Measurements from ENCODE around the gene ORMDL3. TPM values are rescaled to one million over a fixed set of nuclear protein-coding genes. Genes with fewer than 3 reads are reported as not detected.
"Not testable (repeated sequence)": the region's sequence is repeated elsewhere in the genome, so short reads cannot be mapped to it uniquely, and the experiment has no call there.

Gene ORMDL3
- total RNA-seq, 1 donor from 2014 or later: 65.8 TPM

- H3K4me1 Mint-ChIP-seq: peaks cover 22% of the 10 kb centered on the region
- no peaks in the 10 kb centered on the region for H3K27me3 Mint-ChIP-seq
- H3K36me3 Mint-ChIP-seq (ENCODE audit: low read depth): no peaks in the 10 kb centered on the region
- intact Hi-C loops (cut with micrococcal nuclease): no loop called here
- H3K27ac Mint-ChIP-seq: no peak overlapping the region
- H3K4me3 Mint-ChIP-seq: no peak overlapping the region
- DNase-seq: no peak
- H3K9me3 Mint-ChIP-seq: no peaks in the 10 kb centered on the region
Observed at GRCh38 chr17:39960524-39961041, 33.2 kb upstream of the ORMDL3 start.

DNA sequence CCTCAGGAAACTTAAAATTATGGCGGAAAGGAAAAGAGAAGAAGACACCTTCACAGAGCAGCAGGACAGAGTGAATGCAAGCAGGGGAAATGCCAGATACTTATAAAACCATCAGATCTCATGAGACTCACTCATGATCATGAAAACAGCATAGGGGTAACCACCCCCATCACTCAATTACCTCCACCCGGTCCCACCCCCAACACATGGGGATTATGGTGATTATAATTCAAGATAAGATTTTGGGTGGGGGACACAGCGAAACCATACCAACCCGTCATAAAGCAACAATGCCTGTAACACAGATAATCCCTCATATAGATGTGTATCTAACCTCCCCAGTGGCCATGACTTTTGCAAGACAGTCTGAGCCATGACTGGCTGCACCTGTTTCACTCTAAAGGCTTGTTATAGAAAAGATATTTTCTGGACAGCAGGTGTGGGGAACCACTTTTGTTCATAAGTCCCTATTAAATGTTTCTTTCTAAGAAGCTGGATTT, 28.4 kb upstream of the ORMDL3 start:
- Mint-ChIP-seq H3K36me3 (ENCODE audit: low read depth) (no peaks in the 10 kb centered on the region), H3K27me3 (peaks cover 2% of the 10 kb centered on the region), H3K4me1 (peaks cover 23% of the 10 kb centered on the region), H3K4me3 (no peak overlapping the region), H3K9me3 (no peaks in the 10 kb centered on the region), H3K27ac (no peak overlapping the region)
- no peak for DNase-seq
- intact Hi-C loops (cut with micrococcal nuclease): no loop called here

GRCh38 chr17:39954876-39955275, 27.5 kb upstream of the ORMDL3 start:
- H3K36me3 Mint-ChIP-seq (ENCODE audit: low read depth): no peaks in the 10 kb centered on the region

DNA sequence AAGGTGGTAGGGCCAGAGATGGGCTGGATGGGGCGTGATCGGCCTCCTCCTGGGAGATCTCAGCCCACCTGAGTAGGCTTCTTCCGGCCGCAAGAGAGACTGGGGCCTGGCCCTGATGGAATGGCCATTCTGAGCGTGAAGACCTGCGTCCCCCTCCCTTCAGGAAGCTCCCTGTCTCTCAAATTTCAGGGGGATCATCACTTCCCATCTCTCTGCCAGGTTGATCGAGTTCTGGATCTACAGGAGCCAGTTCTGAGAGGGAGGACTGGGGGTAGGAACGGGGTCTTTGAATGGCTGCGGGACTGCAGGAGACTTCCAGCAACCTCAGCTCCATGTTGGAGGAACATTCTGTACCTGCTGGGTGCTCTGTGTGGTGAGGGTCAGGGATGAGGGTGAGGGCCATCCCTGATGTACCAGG, 26.1 kb upstream of the ORMDL3 start:
- peak overlapping the region; percentile 86 for H3K4me3 Mint-ChIP-seq

More at GRCh38 chr17:39954876-39955275, 27.5 kb upstream of the ORMDL3 start:
- Mint-ChIP-seq H3K27ac (no peak overlapping the region), H3K4me1 (peaks cover 27% of the 10 kb centered on the region), H3K27me3 (peaks cover 2% of the 10 kb centered on the region), H3K4me3 (no peak overlapping the region), H3K9me3 (no peaks in the 10 kb centered on the region)
- DNase-seq: no peak
- intact Hi-C loops (cut with micrococcal nuclease): no loop called here

DNA sequence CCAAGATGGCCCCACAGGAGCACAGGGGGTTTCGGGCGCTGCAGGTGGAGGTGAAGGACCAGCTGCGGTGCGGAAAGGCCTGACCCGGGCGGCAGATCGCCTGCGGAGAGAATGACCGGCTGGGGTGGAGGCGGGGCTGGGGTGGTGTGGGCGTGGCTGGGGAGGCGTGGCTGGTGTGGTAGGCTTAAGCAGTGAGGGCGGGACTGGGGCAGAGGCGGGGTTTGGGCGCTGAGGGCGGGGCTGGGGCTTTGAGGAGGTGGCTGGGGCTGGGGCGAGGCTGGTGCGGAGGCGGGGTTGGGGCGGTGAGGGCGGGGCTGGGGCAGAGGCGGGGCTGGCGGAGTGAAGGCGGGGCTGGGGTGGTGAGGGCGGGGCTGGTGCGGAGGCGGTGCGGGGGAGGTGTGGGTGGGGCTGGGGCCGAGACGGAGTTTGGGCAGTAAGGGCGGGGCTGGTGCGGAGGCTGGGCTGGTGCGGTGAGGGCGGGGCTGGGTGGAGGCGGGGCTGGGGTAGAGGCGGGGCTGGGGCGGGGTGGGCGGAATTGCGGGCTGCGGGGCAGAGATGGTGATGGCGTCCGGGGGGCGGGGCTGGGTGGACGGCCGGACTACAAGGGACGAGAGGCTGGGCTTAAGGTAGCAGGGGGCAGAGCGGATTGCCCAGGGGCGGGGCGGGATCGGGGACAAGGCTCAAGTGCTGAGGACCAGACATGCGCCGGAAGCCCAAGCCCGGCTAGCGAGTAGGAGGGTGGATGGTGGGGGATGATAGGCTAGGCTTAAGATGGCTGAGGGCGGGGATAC, 25.5 kb upstream of the ORMDL3 start:
- H3K4me1 Mint-ChIP-seq: peaks cover 31% of the 10 kb centered on the region
- intact Hi-C loops (cut with micrococcal nuclease): loop anchor here (1.0 kb wide), 1 partner anchor 27 kb away; the partner anchor contains the start of gene PSMD3
- peak overlapping the region; percentile 87 for H3K27ac Mint-ChIP-seq
- DNase-seq: peak; percentile 94
- H3K4me3 Mint-ChIP-seq: peak overlapping the region; percentile 86
- no peaks in the 10 kb centered on the region for H3K36me3 Mint-ChIP-seq (ENCODE audit: low read depth)
- peaks cover 2% of the 10 kb centered on the region for H3K27me3 Mint-ChIP-seq
- H3K9me3 Mint-ChIP-seq: no peaks in the 10 kb centered on the region

More for the DNA sequence above, 26.1 kb upstream of the ORMDL3 start:
- intact Hi-C loops (cut with micrococcal nuclease): loop anchor here (1.0 kb wide), 1 partner anchor 27 kb away; the partner anchor contains the start of gene PSMD3
- Mint-ChIP-seq H3K4me1 (peaks cover 27% of the 10 kb centered on the region), H3K27me3 (peaks cover 2% of the 10 kb centered on the region), H3K36me3 (ENCODE audit: low read depth) (no peaks in the 10 kb centered on the region), H3K9me3 (no peaks in the 10 kb centered on the region), H3K27ac (peak overlapping the region; percentile 87)
- DNase-seq: no peak

GRCh38 chr17:39951924-39952679, 24.7 kb upstream of the ORMDL3 start:
- intact Hi-C loops (cut with micrococcal nuclease): no loop called here
- Mint-ChIP-seq H3K4me3 (peak overlapping the region; percentile 61), H3K9me3 (no peaks in the 10 kb centered on the region), H3K27ac (peak overlapping the region; percentile 34), H3K27me3 (peaks cover 2% of the 10 kb centered on the region), H3K4me1 (peaks cover 36% of the 10 kb centered on the region), H3K36me3 (ENCODE audit: low read depth) (no peaks in the 10 kb centered on the region)
- DNase-seq: no peak

- H3K9me3 Mint-ChIP-seq: no peaks in the 10 kb centered on the region
- no peak overlapping the region for H3K4me3 Mint-ChIP-seq
- intact Hi-C loops (cut with micrococcal nuclease): no loop called here
- no peaks in the 10 kb centered on the region for H3K36me3 Mint-ChIP-seq (ENCODE audit: low read depth)
- no peak overlapping the region for H3K27ac Mint-ChIP-seq
- peaks cover 36% of the 10 kb centered on the region for H3K4me1 Mint-ChIP-seq
- peaks cover 2% of the 10 kb centered on the region for H3K27me3 Mint-ChIP-seq
- DNase-seq: no peak
Observed at GRCh38 chr17:39950871-39951348, 23.5 kb upstream of the ORMDL3 start.

GRCh38 chr17:39949028-39949427, 21.6 kb upstream of the ORMDL3 start:
- intact Hi-C loops (cut with micrococcal nuclease): no loop called here
- Mint-ChIP-seq H3K9me3 (no peaks in the 10 kb centered on the region), H3K4me3 (no peak overlapping the region), H3K36me3 (ENCODE audit: low read depth) (no peaks in the 10 kb centered on the region), H3K27me3 (peaks cover 2% of the 10 kb centered on the region), H3K27ac (no peak overlapping the region), H3K4me1 (peaks cover 36% of the 10 kb centered on the region)
- DNase-seq: no peak

- intact Hi-C loops (cut with micrococcal nuclease); H3K9me3 Mint-ChIP-seq; H3K4me3 Mint-ChIP-seq; H3K27me3 Mint-ChIP-seq; H3K27ac Mint-ChIP-seq; H3K36me3 Mint-ChIP-seq (ENCODE audit: low read depth): not testable (repeated sequence)
- peak; percentile 74 for DNase-seq
- H3K4me1 Mint-ChIP-seq: peaks cover 33% of the 10 kb centered on the region
Observed at GRCh38 chr17:39948489-39948828, 21.1 kb upstream of the ORMDL3 start.

GRCh38 chr17:39946551-39947330, 19.3 kb upstream of the ORMDL3 start:
- Mint-ChIP-seq H3K36me3 (ENCODE audit: low read depth) (no peaks in the 10 kb centered on the region), H3K4me3 (no peak overlapping the region), H3K27me3 (no peaks in the 10 kb centered on the region), H3K4me1 (peaks cover 23% of the 10 kb centered on the region), H3K9me3 (no peaks in the 10 kb centered on the region), H3K27ac (no peak overlapping the region)
- intact Hi-C loops (cut with micrococcal nuclease): no loop called here
- DNase-seq: no peak

DNA sequence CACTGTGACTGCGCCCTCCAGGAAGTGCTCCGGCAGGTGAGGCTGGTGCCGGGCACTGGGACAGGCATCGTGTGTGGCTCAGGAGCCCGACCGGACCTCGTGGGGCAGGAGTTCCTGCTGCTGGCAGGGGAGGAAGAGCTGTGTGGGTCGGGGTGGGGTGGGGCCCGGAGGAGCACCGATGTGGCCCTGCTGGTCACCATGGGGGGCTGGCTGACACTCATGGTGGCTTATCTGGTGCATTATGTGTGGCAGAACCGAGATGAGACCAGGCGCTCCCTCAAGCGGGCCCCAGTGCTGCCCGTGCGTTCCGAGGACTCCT, 17.0 kb upstream of the ORMDL3 start:
- no peak overlapping the region for H3K4me3 Mint-ChIP-seq
- intact Hi-C loops (cut with micrococcal nuclease): no loop called here
- H3K36me3 Mint-ChIP-seq (ENCODE audit: low read depth): no peaks in the 10 kb centered on the region
- H3K27ac Mint-ChIP-seq: no peak overlapping the region
- no peak for DNase-seq
- no peaks in the 10 kb centered on the region for H3K27me3 Mint-ChIP-seq
- peaks cover 26% of the 10 kb centered on the region for H3K4me1 Mint-ChIP-seq
- H3K9me3 Mint-ChIP-seq: no peaks in the 10 kb centered on the region

- Mint-ChIP-seq H3K4me1 (peaks cover 28% of the 10 kb centered on the region), H3K36me3 (ENCODE audit: low read depth) (no peaks in the 10 kb centered on the region), H3K27me3 (no peaks in the 10 kb centered on the region), H3K4me3 (no peak overlapping the region), H3K27ac (no peak overlapping the region), H3K9me3 (no peaks in the 10 kb centered on the region)
- intact Hi-C loops (cut with micrococcal nuclease): no loop called here
- DNase-seq: no peak
Observed at GRCh38 chr17:39943702-39944392, 16.4 kb upstream of the ORMDL3 start.
